ENCODE measurements around the gene TMEM140.

TMEM140 gene

DNA sequence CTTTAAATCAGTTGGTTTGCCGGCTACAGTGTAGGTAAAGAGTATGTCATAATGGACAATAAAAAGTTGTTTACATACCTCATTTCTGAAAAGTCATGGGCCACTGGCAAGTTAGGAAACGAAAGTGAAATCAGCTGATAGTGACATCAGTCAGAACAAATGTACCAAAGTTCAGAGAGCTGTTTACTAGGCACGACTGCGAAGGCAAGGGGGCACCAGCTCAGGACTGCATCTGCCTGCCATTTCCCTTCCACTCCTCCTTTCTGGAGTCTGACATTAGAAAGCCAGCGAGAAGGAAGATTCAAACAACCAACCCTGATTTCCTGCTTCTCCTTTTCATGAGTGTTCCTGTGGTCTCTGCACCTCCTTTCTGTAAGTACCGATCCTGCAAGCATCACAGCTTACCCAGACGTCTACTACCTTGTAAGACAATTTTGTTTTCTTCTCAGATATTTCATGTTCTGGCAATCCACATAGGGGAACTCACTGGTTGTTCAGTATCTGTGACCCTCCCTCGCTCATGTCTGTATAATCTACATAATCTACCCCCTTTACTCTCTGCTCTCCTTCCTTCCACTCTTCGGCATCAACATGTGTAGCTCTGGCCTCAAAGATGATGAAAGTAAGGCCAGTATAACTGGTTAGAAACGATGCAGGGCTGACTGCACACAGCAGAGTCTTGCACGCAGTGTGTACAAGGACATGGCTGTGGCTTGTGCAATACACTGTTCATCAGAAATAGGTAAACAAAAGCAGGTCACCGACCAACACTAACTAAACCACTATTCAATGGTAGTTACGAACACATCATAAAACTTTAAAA, at the start of gene TMEM140:
Gene TMEM140 (plus strand): TSS at position 174 of the 823 bp plus-strand sequence. CDS start 16,370 bp downstream, outside the sequence.
- no peak for TF ChIP-seq TEAD4 (IDR thresholded peaks at IDR 0.05)
- TF ChIP-seq CREB1 (IDR thresholded peaks at IDR 0.05; ENCODE audit: low read depth) = no peak
- TF ChIP-seq TAF1 (IDR thresholded peaks at IDR 0.05; ENCODE audit: low read depth) = no peak
- TF ChIP-seq ZBTB7A (IDR thresholded peaks at IDR 0.05; ENCODE audit: low read depth) = no peak
- no peak for TF ChIP-seq EP300 (IDR thresholded peaks at IDR 0.05; ENCODE audit: borderline replicate concordance)
- no peak for TF ChIP-seq CEBPB (IDR thresholded peaks at IDR 0.05)
- TF ChIP-seq EGR1 (IDR thresholded peaks at IDR 0.05) = no peak
- TF ChIP-seq, protein P1, sequence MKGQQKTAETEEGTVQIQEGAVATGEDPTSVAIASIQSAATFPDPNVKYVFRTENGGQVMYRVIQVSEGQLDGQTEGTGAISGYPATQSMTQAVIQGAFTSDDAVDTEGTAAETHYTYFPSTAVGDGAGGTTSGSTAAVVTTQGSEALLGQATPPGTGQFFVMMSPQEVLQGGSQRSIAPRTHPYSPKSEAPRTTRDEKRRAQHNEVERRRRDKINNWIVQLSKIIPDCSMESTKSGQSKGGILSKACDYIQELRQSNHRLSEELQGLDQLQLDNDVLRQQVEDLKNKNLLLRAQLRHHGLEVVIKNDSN (IDR thresholded peaks at IDR 0.05) = no peak
- no peak for TF ChIP-seq YY1 (IDR thresholded peaks at IDR 0.05; ENCODE audit: low read depth)
- TF ChIP-seq, protein P2, sequence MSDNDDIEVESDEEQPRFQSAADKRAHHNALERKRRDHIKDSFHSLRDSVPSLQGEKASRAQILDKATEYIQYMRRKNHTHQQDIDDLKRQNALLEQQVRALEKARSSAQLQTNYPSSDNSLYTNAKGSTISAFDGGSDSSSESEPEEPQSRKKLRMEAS (IDR thresholded peaks at IDR 0.05) = no peak
- TF ChIP-seq, protein P3, sequence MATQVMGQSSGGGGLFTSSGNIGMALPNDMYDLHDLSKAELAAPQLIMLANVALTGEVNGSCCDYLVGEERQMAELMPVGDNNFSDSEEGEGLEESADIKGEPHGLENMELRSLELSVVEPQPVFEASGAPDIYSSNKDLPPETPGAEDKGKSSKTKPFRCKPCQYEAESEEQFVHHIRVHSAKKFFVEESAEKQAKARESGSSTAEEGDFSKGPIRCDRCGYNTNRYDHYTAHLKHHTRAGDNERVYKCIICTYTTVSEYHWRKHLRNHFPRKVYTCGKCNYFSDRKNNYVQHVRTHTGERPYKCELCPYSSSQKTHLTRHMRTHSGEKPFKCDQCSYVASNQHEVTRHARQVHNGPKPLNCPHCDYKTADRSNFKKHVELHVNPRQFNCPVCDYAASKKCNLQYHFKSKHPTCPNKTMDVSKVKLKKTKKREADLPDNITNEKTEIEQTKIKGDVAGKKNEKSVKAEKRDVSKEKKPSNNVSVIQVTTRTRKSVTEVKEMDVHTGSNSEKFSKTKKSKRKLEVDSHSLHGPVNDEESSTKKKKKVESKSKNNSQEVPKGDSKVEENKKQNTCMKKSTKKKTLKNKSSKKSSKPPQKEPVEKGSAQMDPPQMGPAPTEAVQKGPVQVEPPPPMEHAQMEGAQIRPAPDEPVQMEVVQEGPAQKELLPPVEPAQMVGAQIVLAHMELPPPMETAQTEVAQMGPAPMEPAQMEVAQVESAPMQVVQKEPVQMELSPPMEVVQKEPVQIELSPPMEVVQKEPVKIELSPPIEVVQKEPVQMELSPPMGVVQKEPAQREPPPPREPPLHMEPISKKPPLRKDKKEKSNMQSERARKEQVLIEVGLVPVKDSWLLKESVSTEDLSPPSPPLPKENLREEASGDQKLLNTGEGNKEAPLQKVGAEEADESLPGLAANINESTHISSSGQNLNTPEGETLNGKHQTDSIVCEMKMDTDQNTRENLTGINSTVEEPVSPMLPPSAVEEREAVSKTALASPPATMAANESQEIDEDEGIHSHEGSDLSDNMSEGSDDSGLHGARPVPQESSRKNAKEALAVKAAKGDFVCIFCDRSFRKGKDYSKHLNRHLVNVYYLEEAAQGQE (IDR thresholded peaks at IDR 0.05; ENCODE audit: low read depth) = no peak
- TF ChIP-seq FOXM1 (IDR thresholded peaks at IDR 0.05; ENCODE audit: borderline replicate concordance, low read depth) = no peak
- TF ChIP-seq TCF12 (IDR thresholded peaks at IDR 0.05; ENCODE audit: low read depth) = no peak
- no peak for TF ChIP-seq NFIC (IDR thresholded peaks at IDR 0.05)

DNA sequence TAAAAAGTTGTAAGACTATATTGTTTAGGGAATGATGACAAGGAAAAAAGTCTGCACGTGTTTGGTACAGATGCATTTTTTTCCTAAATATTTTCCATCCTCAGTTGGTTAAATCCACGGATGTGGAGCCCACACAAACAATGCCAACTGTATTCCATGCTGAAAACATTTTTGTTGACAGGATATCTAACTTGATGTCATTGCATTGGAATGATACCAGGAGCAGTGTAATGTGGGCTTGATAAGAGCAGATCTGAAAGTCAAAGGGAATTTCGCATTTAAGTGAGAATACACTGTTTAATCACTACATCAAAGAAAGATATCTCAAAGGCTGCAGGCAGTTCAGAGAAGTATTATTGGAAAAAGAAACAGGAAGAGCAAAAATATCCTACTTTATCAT, 49.5 kb upstream of the TMEM140 start:
- no peak for TF ChIP-seq FOXM1 (IDR thresholded peaks at IDR 0.05; ENCODE audit: borderline replicate concordance, low read depth)
- no peak for TF ChIP-seq ZBTB7A (IDR thresholded peaks at IDR 0.05; ENCODE audit: low read depth)

GRCh38 chr7:135100856-135101255, 47.0 kb upstream of the TMEM140 start:
- TF ChIP-seq TCF12 (IDR thresholded peaks at IDR 0.05; ENCODE audit: low read depth) = no peak
- TF ChIP-seq NFIC (IDR thresholded peaks at IDR 0.05) = no peak
- no peak for TF ChIP-seq CEBPB (IDR thresholded peaks at IDR 0.05)
- TF ChIP-seq TAF1 (IDR thresholded peaks at IDR 0.05; ENCODE audit: low read depth) = no peak
- TF ChIP-seq TEAD4 (IDR thresholded peaks at IDR 0.05) = no peak

DNA sequence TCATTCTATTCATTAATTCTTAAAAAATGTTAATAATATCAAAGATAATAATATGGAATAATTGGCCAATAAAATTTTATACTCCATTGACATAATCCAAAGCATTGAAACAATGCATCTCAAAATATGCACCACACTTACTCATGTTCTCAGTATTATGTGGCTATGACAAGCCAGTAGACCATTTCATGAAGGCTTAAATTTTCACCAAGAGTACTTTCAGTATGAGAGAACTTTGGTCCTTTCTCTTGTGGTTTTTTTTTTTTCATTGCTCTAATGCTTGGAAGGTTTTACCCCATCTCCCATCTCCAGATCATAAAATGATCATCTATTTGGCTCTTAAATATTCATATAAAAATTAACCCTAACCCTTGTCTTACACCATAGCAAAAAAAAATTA, 45.5 kb upstream of the TMEM140 start:
- TF ChIP-seq CEBPB (IDR thresholded peaks at IDR 0.05) (no peak), TCF12 (IDR thresholded peaks at IDR 0.05; ENCODE audit: low read depth) (no peak), EGR1 (IDR thresholded peaks at IDR 0.05) (no peak), YY1 (IDR thresholded peaks at IDR 0.05; ENCODE audit: low read depth) (no peak), TEAD4 (IDR thresholded peaks at IDR 0.05) (no peak), CREB1 (IDR thresholded peaks at IDR 0.05; ENCODE audit: low read depth) (no peak), RAD21 (IDR thresholded peaks at IDR 0.05; ENCODE audit: low read depth) (no peak)
- TF ChIP-seq, protein P1 (IDR thresholded peaks at IDR 0.05) = no peak

DNA sequence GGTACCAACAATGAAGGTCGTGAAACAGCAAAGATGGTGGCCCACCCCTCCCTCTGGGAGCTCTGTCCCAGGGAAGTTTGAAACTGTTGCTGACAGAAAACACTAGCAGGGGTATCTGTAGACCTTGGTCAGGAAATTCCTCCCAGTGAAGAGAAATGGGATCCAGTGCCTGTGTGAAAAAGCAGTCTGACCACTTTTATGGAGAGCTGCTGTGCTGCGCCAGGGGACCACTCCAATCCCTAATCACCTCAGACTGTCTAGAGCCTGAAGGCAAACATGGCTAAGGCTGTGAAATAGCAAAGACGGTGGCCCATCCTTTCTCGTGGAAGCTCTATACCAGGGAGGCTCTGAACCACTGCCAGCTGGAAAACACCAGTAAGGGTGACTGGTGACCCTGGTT, 38.3 kb upstream of the TMEM140 start:
- TF ChIP-seq TCF12 (IDR thresholded peaks at IDR 0.05; ENCODE audit: low read depth) (no peak), EP300 (IDR thresholded peaks at IDR 0.05; ENCODE audit: borderline replicate concordance) (no peak), EGR1 (IDR thresholded peaks at IDR 0.05) (no peak), NFIC (IDR thresholded peaks at IDR 0.05) (no peak), YY1 (IDR thresholded peaks at IDR 0.05; ENCODE audit: low read depth) (no peak), RAD21 (IDR thresholded peaks at IDR 0.05; ENCODE audit: low read depth) (no peak), CREB1 (IDR thresholded peaks at IDR 0.05; ENCODE audit: low read depth) (no peak), FOXM1 (IDR thresholded peaks at IDR 0.05; ENCODE audit: borderline replicate concordance, low read depth) (no peak), TAF1 (IDR thresholded peaks at IDR 0.05; ENCODE audit: low read depth) (no peak), ZBTB7A (IDR thresholded peaks at IDR 0.05; ENCODE audit: low read depth) (no peak), TEAD4 (IDR thresholded peaks at IDR 0.05) (no peak), CEBPB (IDR thresholded peaks at IDR 0.05) (no peak)
- TF ChIP-seq, protein P1 (IDR thresholded peaks at IDR 0.05) = no peak
- TF ChIP-seq, protein P2 (IDR thresholded peaks at IDR 0.05) = no peak
- TF ChIP-seq, protein P3 (IDR thresholded peaks at IDR 0.05; ENCODE audit: low read depth) = no peak

All from Ishikawa (cell line).